Pancreas (tissue), 10 donors: ENCODE measurements around the gene NKIRAS1. TPM values are rescaled to one million over a fixed set of nuclear protein-coding genes. Genes with fewer than 3 reads are reported as not detected.

ENCODE experiments used
- ATAC-seq, 4 donors: fragments of 200-7000 bp; cut with Tn5 transposase; one replicate each; pipeline versions ENCODE4 v1.8.0 to v1.9.1; 2020; ENCODE audit warnings: mild to moderate bottlenecking in 4 of 4, moderate library complexity in 4 of 4
- DNase-seq, 6 donors: peaks; one replicate each; pipeline ENCODE4 v3.0.0-alpha.2; 2020
- FAIRE-seq: peaks from 2 replicates; lab custom pipeline; 2012; peaks lifted over from hg19 to GRCh38; lab: Jason Lieb, UNC
- H3K27ac ChIP-seq, 4 donors: fragments of 200-600 bp; sonication (generic); 1 replicate in 3 of 4; 2 replicates in 1 of 4; pipeline versions ENCODE4 v1.5.0 to v1.8.0; 2020
- H3K27me3 ChIP-seq, 4 donors: fragments of 200-600 bp; one replicate each; pipeline ENCODE4 v1.8.0; 2021
- H3K36me3 ChIP-seq, 3 donors: fragments of 200-600 bp; sonication (generic) in 1 of 3; one replicate each; pipeline versions ENCODE4 v1.5.0 to v1.8.0; 2020 to 2021
- H3K4me1 ChIP-seq, 3 donors: fragments of 200-600 bp; one replicate each; pipeline ENCODE4 v1.8.0; 2021
- H3K4me3 ChIP-seq, 4 donors: fragments of 200-600 bp; sonication (generic) in 2 of 4; one replicate each; pipeline versions ENCODE4 v1.5.0 to v1.8.0; 2020 to 2021
- H3K9me3 ChIP-seq, 4 donors: fragments of 200-600 bp; one replicate each; pipeline ENCODE4 v1.8.0; 2021
- CTCF ChIP-seq, 4 donors: fragments of 200-600 bp; sonication (generic) in 3 of 4; IDR thresholded peaks; one replicate each; pipeline versions ENCODE4 v1.5.0 to v1.8.0; 2021; ENCODE audit warnings: antibody characterized with exemption in 4 of 4
- WGBS, 2 donors: extraction: QIAGEN DNeasy Blood & Tissue Kit; methylation state at CpG; one replicate each; pipeline ENCODE4 v1.1.7; 2013; 5-methylcytosine and 5-hydroxymethylcytosine counted together
- intact Hi-C, 3 donors: fragments of 100-400 bp; cut with DNase I; formaldehyde crosslinking; loops; one replicate each; pipeline versions ENCODE4 v1.11.1 to v1.14.2; 2022
- polyA plus RNA-seq, 2 donors: library from polyadenylated mRNA; stranded (reverse); fragments of 200-250 nt; gene quantifications; one replicate each; pipeline ENCODE4 v1.2.3, GENCODE V29; 2013
- total RNA-seq, 6 donors: library from RNA; stranded (reverse); fragmentation: NEBNext Ultra II Directional in 4 of 6; extraction: Animal tissue kit (Norgen Biotek cat#: 25700) in 4 of 6; gene quantifications; one replicate each; pipeline versions ENCODE4 v1.2.1 to v1.2.4, GENCODE V29; 2021 to 2023
- donor health status: healthy with polysubstance abuse.
- donor health status: DM: no; HTN: no; CAD: no; lungs with moderate emphysema.
- donor health status: DM: no; HTN: no; CAD: no.
- donor health status: control.
- donor health status: control.
- donor health status: Bipolar disorder and iron deficiency.
- donor health status: DM: yes; HTN: yes; CAD: no.
- donor health status: DM: no; HTN: no; CAD: no.
- donor health status: DM: no; HTN: no; CAD: no.
- donor health status: DM: yes; HTN: yes; CAD: no.

Gene NKIRAS1
- total and polyA plus RNA-seq, 8 donors = 2.7 to 5.9 (median 3.8) TPM

- no peak for ATAC-seq
- 63 to 69% methylated on average over 5 of the region's 5 CpGs for WGBS, 2 donors
- H3K9me3 ChIP-seq = no peaks in the 10 kb centered on the region
- intact Hi-C loops = no loop called here
- no peaks in the 10 kb centered on the region for H3K27me3 ChIP-seq
- H3K4me1 ChIP-seq = peaks cover 25 to 44% (median 41%) of the 10 kb centered on the region in 3 donors
- H3K36me3 ChIP-seq = peaks cover 0 to 10% (median 0%) of the 10 kb centered on the region in 3 donors
- H3K4me3 ChIP-seq = no peak overlapping the region
- TF ChIP-seq CTCF (IDR thresholded peaks at IDR 0.05) = no peak
- no peak overlapping the region for H3K27ac ChIP-seq
- DNase-seq = no peak
- FAIRE-seq = no peak
Measured at GRCh38 chr3:23954144-23954543, 37.4 kb upstream of the NKIRAS1 start.

GRCh38 chr3:23953523-23953922, 36.7 kb upstream of the NKIRAS1 start:
- H3K36me3 ChIP-seq = peaks cover 0 to 10% (median 0%) of the 10 kb centered on the region in 3 donors
- DNase-seq (no peak), FAIRE-seq (no peak), ATAC-seq (peak in 1 of 4 donors; percentile 8)
- H3K9me3 ChIP-seq = no peaks in the 10 kb centered on the region
- 7 to 11% methylated on average over 1 of the region's 1 CpG for WGBS, 2 donors
- intact Hi-C loops = no loop called here
- no peaks in the 10 kb centered on the region for H3K27me3 ChIP-seq
- H3K27ac ChIP-seq = no peak overlapping the region
- peaks cover 26 to 45% (median 40%) of the 10 kb centered on the region in 3 donors for H3K4me1 ChIP-seq
- no peak for TF ChIP-seq CTCF (IDR thresholded peaks at IDR 0.05)
- H3K4me3 ChIP-seq = no peak overlapping the region

- Histone ChIP-seq H3K9me3 (no peaks in the 10 kb centered on the region), H3K4me1 (peaks cover 33 to 51% (median 47%) of the 10 kb centered on the region in 3 donors), H3K27me3 (no peaks in the 10 kb centered on the region), H3K27ac (no peak overlapping the region), H3K36me3 (peaks cover 0 to 10% (median 0%) of the 10 kb centered on the region in 3 donors), H3K4me3 (no peak overlapping the region)
- no peak for FAIRE-seq
- TF ChIP-seq CTCF (IDR thresholded peaks at IDR 0.05) = no peak
- 76 to 79% methylated on average over 4 of the region's 4 CpGs for WGBS, 2 donors
- intact Hi-C loops = no loop called here
- DNase-seq = no peak
- no peak for ATAC-seq
Measured at GRCh38 chr3:23952646-23953045, 35.9 kb upstream of the NKIRAS1 start.

GRCh38 chr3:23950293-23950692, 33.5 kb upstream of the NKIRAS1 start:
- H3K27ac ChIP-seq = no peak overlapping the region

More at GRCh38 chr3:23950293-23950692, 33.5 kb upstream of the NKIRAS1 start:
- no peak for DNase-seq
- Histone ChIP-seq H3K36me3 (peaks cover 0 to 3% (median 0%) of the 10 kb centered on the region in 3 donors), H3K9me3 (no peaks in the 10 kb centered on the region), H3K4me1 (peaks cover 38 to 62% (median 51%) of the 10 kb centered on the region in 3 donors), H3K27me3 (no peaks in the 10 kb centered on the region), H3K4me3 (no peak overlapping the region)
- no peak for TF ChIP-seq CTCF (IDR thresholded peaks at IDR 0.05)
- FAIRE-seq = no peak
- intact Hi-C loops = no loop called here
- no peak for ATAC-seq
